Fibroblast of the aortic adventitia (primary cell): ENCODE data around the gene DMXL2. TPM values are rescaled to one million over a fixed set of nuclear protein-coding genes. Genes with fewer than 3 reads are reported as not detected.
A peak's percentile ranks its signal among the peaks of the same experiment; 100 is the strongest.

Experiments
- DNase-seq: peaks from one replicate; pipeline ENCODE4 v3.0.0-alpha.2; 2010; ENCODE audit warnings: low read depth
- H3K4me3 ChIP-seq: 2 replicates; pipeline ENCODE4 v1.5.1; 2011; ENCODE audit warnings: low read depth, mild to moderate bottlenecking, control low read depth, low read length, moderate library complexity
- total RNA-seq: library from RNA; depleted of rRNA; stranded (reverse); fragments of >200 nt; gene quantifications from 2 replicates; pipeline ENCODE4 v1.2.3, GENCODE V29; 2012; ENCODE audit warnings: low replicate concordance
- TF ChIP-seq, protein P1 (sequence below): IDR thresholded peaks from 2 replicates; pipeline ENCODE4 v1.5.1; 2011; ENCODE audit warnings: mild to moderate bottlenecking, low read length, control low read depth, inconsistent platforms; ENCODE audit not compliant: insufficient read depth

DMXL2 gene
- total RNA-seq, 1 donor: 29.5 TPM

- TF ChIP-seq, protein P1, sequence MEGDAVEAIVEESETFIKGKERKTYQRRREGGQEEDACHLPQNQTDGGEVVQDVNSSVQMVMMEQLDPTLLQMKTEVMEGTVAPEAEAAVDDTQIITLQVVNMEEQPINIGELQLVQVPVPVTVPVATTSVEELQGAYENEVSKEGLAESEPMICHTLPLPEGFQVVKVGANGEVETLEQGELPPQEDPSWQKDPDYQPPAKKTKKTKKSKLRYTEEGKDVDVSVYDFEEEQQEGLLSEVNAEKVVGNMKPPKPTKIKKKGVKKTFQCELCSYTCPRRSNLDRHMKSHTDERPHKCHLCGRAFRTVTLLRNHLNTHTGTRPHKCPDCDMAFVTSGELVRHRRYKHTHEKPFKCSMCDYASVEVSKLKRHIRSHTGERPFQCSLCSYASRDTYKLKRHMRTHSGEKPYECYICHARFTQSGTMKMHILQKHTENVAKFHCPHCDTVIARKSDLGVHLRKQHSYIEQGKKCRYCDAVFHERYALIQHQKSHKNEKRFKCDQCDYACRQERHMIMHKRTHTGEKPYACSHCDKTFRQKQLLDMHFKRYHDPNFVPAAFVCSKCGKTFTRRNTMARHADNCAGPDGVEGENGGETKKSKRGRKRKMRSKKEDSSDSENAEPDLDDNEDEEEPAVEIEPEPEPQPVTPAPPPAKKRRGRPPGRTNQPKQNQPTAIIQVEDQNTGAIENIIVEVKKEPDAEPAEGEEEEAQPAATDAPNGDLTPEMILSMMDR: peak; percentile 37
- peak; percentile 63 for DNase-seq
- peak overlapping the region; percentile 80 for H3K4me3 ChIP-seq
These were observed 501 bp downstream of the DMXL2 start for GRCh38 chr15:51621936-51622603.

- H3K4me3 ChIP-seq: peak overlapping the region; percentile 80
- no peak for DNase-seq
- TF ChIP-seq, protein P1: no peak
These were observed 1.3 kb downstream of the DMXL2 start for GRCh38 chr15:51621155-51621765.

DNA sequence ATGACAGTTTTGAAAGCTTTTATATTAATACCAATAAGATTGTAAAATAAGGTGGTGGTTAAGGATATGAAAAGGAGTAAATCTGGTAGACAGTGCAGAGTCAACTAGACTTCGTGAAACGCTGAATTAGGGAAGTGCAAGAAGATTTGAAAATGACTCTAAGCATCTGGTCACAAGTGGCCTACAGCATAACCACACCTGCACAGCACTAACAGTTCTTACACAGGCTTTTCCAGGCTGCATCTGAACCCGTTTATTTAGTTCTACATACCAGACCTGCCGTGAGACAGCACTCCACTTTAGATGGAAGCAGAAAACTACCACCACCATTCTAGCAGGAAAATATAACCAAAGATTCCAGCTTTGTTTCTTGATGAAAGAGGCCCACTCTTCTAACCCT lies 1.9 kb downstream of the DMXL2 start:
- TF ChIP-seq, protein P1: no peak
- no peak overlapping the region for H3K4me3 ChIP-seq
- no peak for DNase-seq

GRCh38 chr15:51620122-51620521 lies 2.4 kb downstream of the DMXL2 start:
- DNase-seq: no peak
- H3K4me3 ChIP-seq: no peak overlapping the region
- TF ChIP-seq, protein P1: no peak

DNA sequence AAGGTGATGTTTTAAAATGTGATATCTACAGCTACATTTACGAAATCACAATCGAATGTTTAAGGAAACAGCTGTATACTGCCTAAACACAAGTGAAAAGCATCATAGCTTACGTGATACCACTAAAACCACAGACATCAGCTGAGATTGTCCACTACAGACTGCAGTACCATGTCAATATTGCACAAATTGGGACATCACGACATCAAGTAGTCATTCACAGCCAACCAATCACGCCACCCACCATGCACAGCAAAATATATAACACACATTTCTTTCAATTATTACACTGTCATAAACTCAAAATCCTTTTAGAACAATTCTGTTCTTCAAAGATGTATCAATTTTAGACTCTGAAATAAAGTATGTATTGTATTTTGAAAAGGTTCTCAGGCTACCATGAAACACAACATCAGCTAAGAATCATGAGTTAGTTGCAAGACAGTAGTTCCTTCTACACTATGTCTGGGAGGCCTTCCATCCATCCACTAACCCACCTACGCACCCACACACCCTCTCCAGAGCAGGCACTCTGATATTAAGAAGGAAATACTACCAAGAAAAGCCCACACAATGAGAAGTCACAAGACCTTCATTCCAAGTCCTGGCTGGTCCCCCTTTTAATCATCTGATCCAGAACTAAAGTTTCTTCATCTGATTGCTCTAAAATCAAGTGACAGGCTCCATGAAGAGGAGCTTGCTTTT lies 3.1 kb downstream of the DMXL2 start:
- TF ChIP-seq, protein P1: no peak
- DNase-seq: no peak

DNA sequence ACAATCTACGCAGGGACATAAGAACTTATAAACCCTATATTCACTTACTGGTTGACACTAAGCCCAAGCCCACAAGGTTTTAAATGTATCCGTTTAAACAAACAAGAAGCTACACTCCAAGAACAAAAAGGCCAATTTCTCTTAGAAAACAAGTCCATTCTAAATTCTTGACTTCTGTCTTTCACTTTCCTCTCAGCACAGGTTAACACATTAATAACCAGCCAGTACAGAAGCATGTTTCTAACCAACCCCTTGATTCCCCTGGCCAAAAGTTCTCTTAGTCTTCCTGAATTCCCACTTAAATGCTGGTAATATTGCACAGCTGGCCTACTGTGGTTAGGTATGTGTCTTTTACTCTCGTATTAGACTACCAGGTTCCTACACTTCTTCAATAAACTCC lies 4.7 kb downstream of the DMXL2 start:
- TF ChIP-seq, protein P1: no peak

More for the DNA sequence above, 3.1 kb downstream of the DMXL2 start:
- H3K4me3 ChIP-seq: no peak overlapping the region

More for the DNA sequence above, 4.7 kb downstream of the DMXL2 start:
- no peak overlapping the region for H3K4me3 ChIP-seq
- no peak for DNase-seq
